HG02571 (cell line): ENCODE results near the gene FTO.

Source experiments
- ATAC-seq: cut with Tn5 transposase; IDR thresholded peaks from one replicate; pipeline ENCODE4 v1.9.1; 2021; ENCODE audit warnings: mild to moderate bottlenecking, moderate library complexity; ENCODE audit not compliant: unreplicated experiment

The FTO gene

DNA sequence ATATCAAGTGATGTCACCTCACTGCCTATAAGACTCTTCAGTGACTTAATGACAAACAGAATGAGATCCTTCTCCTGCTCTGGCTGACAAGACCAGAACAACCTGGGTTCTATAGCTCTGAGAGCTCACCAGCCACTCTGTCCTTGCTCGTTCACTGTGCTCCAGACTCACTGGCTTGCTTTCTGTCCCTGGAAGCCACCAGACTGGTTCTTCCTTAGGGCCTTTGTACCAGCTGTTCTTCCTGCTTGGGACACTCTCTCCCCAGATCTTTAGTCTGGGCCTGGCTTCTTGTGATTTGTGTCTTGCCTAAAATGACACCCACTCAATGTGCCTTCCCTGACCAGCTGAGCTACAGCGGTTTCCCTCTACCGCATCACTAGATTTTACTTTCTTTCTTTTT is 76.1 kb downstream of the FTO start:
- ATAC-seq = no peak

DNA sequence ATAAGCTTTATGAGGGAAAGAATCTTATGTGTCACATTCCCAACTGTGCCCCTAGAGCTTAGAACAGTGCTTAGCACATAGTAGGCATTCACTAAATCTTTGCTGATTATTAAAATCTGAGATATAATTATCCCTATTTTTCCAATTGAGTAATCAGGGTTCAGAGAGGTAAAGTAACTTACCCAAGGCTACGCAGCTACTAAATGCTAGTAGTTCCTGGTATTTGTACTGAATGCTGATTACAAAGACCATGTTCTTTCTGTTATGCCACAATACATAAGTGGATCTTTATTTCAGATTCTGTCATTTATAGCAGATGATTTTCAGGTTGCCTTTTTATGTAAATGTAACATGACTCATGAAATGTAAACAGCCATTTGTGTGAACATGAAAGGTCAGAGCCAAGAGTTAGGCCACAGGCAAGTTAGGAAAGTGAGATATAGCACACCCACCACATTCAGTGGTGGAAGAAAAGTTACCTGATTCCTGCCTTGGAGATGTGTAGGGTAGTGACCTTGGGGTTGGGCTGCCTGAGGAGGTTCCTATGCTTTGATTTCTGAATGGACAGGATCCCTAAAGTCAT is 77.2 kb downstream of the FTO start:
- ATAC-seq = no peak

GRCh38 chr16:53782148-53782547 is 78.2 kb downstream of the FTO start:
- no peak for ATAC-seq

- no peak for ATAC-seq
Observed at GRCh38 chr16:53784291-53784690, 80.3 kb downstream of the FTO start.

DNA sequence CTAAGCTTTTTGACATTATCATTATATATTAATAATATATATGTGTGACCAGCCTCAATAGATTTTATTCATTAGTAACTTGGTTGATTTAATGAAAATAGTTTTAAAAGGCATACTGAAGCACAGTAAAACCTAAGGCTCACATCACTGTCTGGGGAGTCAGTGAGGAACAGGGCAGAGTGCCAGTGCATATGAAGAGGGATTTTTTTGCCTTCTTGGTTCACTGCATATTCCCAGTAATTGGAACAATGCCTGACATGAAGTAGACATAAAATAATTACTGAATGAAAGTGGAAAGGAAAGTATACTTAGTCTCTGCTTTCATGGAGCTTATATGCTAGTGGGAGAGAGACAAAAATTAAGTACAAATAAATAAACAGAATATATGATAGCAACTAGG is 81.1 kb downstream of the FTO start:
- no peak for ATAC-seq

DNA sequence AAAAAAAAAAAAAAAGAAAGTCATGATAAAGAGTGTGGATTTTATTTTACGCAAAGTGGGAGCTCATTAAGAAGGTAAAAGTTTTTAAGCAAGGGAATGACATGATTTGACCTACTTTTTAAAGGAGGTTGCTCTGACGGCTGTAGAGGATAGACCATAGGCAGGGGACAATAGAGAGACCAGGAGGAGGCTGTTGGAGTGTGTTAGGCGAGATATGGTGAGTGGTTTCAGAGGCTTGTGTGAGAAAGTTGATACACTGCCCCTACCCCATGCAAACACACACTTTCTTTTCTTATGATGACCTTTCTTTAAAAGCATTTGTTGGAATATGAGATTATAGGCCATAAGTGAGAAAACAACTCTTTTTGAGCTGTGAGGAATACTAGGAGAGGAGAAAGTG is 82.0 kb downstream of the FTO start:
- ATAC-seq = no peak

- no peak for ATAC-seq
Observed at GRCh38 chr16:53787423-53787822, 83.5 kb downstream of the FTO start.

- ATAC-seq = no peak
Observed at GRCh38 chr16:53789137-53789536, 85.2 kb downstream of the FTO start.

DNA sequence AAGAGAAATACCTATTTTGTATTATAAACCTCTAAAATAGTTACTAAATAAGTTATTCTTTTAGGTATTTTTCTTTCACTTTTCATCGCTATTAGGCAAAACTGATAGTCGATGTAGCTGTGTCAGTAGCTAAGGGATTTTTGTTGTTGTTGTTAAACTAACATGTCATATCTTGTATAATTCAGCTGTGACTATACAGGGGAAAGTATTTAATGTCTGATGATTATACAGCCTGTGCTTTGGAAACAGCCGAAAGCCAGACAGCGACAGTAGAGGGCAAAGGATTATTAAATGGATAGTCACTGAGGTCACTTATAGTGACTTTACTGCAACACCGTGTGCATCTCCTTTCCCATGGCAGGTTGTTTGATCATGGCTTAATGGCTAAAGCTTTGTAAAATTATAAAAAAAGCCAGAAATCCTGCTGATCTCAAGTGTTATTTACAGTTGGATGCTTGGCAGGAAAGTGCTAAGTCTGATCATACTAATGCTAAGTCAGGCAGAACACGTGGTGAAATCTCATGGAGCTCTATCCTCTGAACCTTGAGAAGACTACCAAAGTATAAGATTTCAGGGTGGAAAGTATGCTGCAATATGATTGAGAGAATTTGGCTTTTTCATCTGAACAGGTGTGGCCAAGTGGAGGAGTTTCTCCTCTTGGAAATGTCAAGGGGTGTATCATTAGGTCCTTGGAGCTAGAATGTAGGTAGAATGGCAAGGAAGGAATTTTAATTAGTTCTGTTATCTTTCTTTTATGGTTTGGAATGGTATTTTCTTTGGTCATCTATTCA is 88.4 kb downstream of the FTO start:
- ATAC-seq = no peak

GRCh38 chr16:53803451-53803850 is 99.5 kb downstream of the FTO start:
- no peak for ATAC-seq

DNA sequence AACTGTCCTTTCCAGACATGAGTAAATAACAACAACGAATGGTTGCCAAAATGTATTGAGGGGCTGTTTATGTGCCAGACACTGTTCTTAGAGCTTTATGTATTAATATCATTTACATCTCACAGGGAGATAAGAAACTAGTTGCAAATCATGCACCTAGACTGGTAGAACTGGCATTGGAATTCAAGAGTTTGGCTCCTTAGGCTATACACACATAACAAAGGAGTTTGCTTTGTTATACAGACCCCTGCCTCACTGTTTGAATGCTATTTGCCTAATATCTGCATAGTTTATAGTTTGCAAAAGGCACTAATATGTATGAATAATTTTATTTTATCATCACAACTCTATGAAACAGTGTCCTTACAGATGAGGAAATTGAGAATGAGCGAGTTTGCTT is 100.0 kb downstream of the FTO start:
- no peak for ATAC-seq

GRCh38 chr16:53804467-53804866 is 100.5 kb downstream of the FTO start:
- ATAC-seq = no peak

- ATAC-seq = no peak
Observed at GRCh38 chr16:53805113-53805512, 101.2 kb downstream of the FTO start.

- no peak for ATAC-seq
Observed at GRCh38 chr16:53805752-53806151, 101.8 kb downstream of the FTO start.

GRCh38 chr16:53809088-53809932 is 105.4 kb downstream of the FTO start:
- no peak for ATAC-seq

DNA sequence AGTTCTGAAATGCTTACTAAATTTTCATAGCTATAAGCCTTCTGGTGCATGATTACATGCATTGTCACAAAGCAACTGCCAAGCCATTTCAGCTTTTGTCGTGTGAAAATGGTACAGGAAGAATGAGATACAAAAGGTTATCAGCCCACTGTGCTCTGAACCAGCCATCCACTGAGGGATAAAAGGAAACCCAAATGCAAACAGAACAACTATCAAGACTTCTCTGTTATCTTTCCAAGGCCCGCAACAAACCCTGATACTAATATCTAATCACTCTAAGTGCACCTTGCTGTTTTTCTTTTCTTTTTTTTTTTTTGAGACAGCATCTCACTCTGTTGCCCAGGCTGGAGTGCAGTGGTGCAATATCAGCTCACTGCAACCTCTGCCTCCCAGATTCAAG is 109.0 kb downstream of the FTO start:
- ATAC-seq = no peak

DNA sequence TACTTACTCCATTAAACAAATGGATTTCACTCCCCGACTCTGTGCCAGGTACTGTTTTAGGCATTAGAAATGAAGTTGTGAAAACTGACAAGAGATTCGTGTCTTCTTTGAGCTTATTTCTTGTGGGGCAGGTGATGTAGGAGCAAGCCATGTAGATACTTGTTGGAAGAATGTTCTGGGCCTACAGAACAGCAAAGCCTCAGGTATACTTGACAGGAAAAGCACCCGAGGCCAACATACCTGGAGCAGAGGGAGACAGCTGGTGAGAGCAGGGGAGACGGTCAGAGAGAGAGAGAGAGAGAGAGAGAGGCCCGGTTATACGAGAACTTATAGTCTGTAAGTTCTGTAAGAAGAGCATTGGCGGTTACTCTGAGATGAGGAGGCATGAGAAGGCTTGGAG is 110.8 kb downstream of the FTO start:
- ATAC-seq = no peak

DNA sequence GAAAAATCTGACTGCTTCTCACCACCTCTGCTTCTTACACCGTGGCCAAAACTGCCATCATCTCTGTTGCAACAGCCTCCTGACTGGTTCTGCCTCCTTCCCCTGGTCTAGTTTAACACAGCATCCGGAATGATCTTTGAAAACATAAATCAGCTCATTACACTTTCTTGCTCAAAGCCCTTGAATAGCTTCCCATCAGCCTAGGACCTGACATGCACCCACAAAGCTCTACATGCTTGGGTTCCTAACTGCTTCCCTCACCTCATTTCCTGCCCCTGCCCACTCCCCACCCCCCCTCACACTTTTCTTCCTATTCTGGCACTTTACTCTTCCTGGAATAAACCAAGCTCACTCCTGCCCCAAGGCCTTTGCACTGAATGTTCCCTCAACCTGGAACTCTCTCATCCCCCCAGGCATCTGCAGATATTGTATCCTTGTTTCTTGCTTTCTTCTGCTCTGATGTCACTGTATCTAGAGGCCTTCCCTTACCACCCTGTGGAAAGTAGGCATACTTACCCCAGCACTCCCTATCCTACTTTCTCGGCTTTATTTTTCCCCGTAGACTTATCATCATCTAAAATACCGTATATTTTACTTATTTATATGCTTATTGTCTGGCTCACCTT is 112.4 kb downstream of the FTO start:
- ATAC-seq = no peak

- ATAC-seq = no peak
Observed at GRCh38 chr16:53817117-53817755, 113.3 kb downstream of the FTO start.

GRCh38 chr16:53817812-53818550 is 114.0 kb downstream of the FTO start:
- ATAC-seq = no peak
